Measurements from ENCODE around the gene MAPRE3.

DNA sequence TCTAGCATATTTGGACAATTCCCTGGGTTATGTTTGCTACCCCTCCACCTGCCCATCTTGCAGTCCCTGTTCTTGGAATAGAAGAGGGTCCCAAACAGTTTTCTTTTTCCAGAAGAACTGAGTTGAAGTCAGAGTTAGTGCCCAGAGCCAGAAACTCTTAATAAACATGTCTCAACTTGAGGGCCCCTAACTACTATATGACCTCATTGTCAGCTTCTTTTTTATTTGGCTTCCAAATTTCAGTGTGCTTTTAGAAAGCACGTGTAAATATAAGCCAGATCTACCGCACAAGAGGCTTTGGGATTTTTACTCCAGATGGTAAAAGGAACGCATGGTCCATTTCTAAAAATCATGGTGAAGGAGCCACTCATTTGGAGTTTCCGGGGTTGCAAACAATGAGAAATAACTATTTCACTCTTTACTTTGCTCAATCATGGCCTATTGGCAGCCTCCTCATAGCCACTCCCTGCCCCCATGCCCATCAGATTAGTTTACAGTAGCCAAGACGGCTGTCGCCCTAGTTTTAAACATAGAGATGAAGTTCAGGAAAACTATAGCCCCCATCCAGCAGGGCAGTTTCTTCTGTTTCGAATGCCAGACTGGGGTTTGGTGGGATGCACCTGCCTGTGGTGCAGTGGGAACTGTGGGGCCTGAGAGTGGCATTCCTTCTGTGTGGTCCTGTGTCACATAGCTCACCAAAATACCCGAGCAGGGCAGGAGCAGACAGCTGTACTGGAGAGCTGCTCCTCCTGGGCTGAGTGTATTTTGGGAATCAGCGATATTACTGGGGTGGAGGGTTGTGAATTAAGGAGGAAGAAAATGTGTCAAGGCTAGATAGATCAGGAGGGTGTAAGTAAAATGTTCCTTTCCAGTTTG lies 1.7 kb downstream of the MAPRE3 start:
- TF ChIP-seq, protein P1, sequence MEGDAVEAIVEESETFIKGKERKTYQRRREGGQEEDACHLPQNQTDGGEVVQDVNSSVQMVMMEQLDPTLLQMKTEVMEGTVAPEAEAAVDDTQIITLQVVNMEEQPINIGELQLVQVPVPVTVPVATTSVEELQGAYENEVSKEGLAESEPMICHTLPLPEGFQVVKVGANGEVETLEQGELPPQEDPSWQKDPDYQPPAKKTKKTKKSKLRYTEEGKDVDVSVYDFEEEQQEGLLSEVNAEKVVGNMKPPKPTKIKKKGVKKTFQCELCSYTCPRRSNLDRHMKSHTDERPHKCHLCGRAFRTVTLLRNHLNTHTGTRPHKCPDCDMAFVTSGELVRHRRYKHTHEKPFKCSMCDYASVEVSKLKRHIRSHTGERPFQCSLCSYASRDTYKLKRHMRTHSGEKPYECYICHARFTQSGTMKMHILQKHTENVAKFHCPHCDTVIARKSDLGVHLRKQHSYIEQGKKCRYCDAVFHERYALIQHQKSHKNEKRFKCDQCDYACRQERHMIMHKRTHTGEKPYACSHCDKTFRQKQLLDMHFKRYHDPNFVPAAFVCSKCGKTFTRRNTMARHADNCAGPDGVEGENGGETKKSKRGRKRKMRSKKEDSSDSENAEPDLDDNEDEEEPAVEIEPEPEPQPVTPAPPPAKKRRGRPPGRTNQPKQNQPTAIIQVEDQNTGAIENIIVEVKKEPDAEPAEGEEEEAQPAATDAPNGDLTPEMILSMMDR (IDR thresholded peaks at IDR 0.05) = no peak
- TF ChIP-seq POLR2AphosphoS5 (IDR thresholded peaks at IDR 0.05; ENCODE audit: low read depth, low read length) (no peak), TCF7L2 (IDR thresholded peaks at IDR 0.05; ENCODE audit: low read depth, low read length) (no peak)
